HG02759 (cell line): ENCODE data around the gene PALMD.

Experiments used
- ATAC-seq: cut with Tn5 transposase; IDR thresholded peaks from one replicate; pipeline ENCODE4 v1.9.1; 2021; ENCODE audit warnings: mild to moderate bottlenecking, moderate library complexity; ENCODE audit not compliant: unreplicated experiment

PALMD gene

GRCh38 chr1:99685516-99686180, 39.7 kb downstream of the PALMD start:
- ATAC-seq, result peak; percentile 97

GRCh38 chr1:99691175-99691574, 45.3 kb downstream of the PALMD start:
- no peak for ATAC-seq

GRCh38 chr1:99696616-99697015, 50.7 kb downstream of the PALMD start:
- ATAC-seq, result no peak

GRCh38 chr1:99697580-99697979, 51.7 kb downstream of the PALMD start:
- no peak for ATAC-seq

GRCh38 chr1:99700020-99700419, 54.1 kb downstream of the PALMD start:
- ATAC-seq, result no peak

- no peak for ATAC-seq
These were observed 56.3 kb downstream of the PALMD start for GRCh38 chr1:99702221-99702620.

- ATAC-seq, result no peak
These were observed 58.5 kb downstream of the PALMD start for GRCh38 chr1:99704356-99704816.

GRCh38 chr1:99705385-99705784, 59.5 kb downstream of the PALMD start:
- no peak for ATAC-seq

GRCh38 chr1:99707535-99708142, 61.7 kb downstream of the PALMD start:
- peak; percentile 89 for ATAC-seq

GRCh38 chr1:99710994-99711393, 65.1 kb downstream of the PALMD start:
- no peak for ATAC-seq

- ATAC-seq, result no peak
These were observed 67.1 kb downstream of the PALMD start for GRCh38 chr1:99713006-99713405.

- no peak for ATAC-seq
These were observed 71.1 kb downstream of the PALMD start for GRCh38 chr1:99717005-99717404.

- ATAC-seq, result no peak
These were observed 77.3 kb downstream of the PALMD start for GRCh38 chr1:99723251-99723650.

- no peak for ATAC-seq
These were observed 80.1 kb downstream of the PALMD start for GRCh38 chr1:99725996-99726395.

- ATAC-seq, result no peak
These were observed 80.5 kb downstream of the PALMD start for GRCh38 chr1:99726407-99726806.

GRCh38 chr1:99726818-99727217, 80.9 kb downstream of the PALMD start:
- ATAC-seq, result no peak

- ATAC-seq, result no peak
These were observed 81.8 kb downstream of the PALMD start for GRCh38 chr1:99727575-99728185.

- peak; percentile 46 for ATAC-seq
These were observed 82.8 kb downstream of the PALMD start for GRCh38 chr1:99728494-99729235.

GRCh38 chr1:99731384-99731783, 85.5 kb downstream of the PALMD start:
- no peak for ATAC-seq

- ATAC-seq, result no peak
These were observed 89.9 kb downstream of the PALMD start for GRCh38 chr1:99735852-99736251.

GRCh38 chr1:99737016-99737415, 91.1 kb downstream of the PALMD start:
- peak; percentile 60 for ATAC-seq
